ENCODE data around the gene SCGB1D1. TPM values are rescaled to one million over a fixed set of nuclear protein-coding genes. Genes with fewer than 3 reads are reported as not detected.

SCGB1D1 gene
- total RNA-seq, 1 experiment from 2014 or later, result not detected

DNA sequence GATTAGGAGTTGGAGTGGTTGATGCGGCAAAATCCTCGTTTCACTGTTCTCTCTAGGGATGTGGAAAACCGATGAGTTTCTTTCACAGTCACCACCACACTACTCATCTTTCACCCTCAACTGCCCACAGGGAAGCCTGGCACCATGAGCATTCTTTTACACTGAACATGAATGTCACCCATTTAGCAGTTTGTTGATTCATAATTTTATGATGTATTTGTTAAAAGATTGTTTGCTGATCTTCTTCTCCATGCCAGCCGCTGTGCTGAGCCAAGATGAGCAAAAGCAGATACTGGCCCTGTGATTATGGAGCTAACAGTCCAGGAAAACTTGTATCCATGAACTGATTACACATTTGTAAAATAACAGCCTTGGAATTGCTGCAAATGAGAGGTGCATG lies 48.1 kb downstream of the SCGB1D1 start:
- ATAC-seq (no peak), DNase-seq (ENCODE audit: low read depth, low spot score) (no peak)
- ChIA-PET CTCF (no interaction called here), POLR2A (no interaction called here), RAD21 (ENCODE audit: low non-redundant PET in 1 of 2, low total read pairs in 2 of 2, uncharacterized antibody in 2 of 2, unreplicated experiment in 2 of 2) (no interaction called here)
- Histone ChIP-seq H4K20me1 (ENCODE audit: insufficient read depth) (no peaks in the 10 kb centered on the region), H3K27ac (ENCODE audit: low read depth, low read length) (no peak overlapping the region), H3K9ac (ENCODE audit: low read length) (no peak overlapping the region), H3K27me3 (ENCODE audit: insufficient read depth, low read length) (peaks cover 42% of the 10 kb centered on the region), H3K36me3 (ENCODE audit: control insufficient read depth in 1 of 2, insufficient read depth in 2 of 2, low read length in 2 of 2) (no peaks in the 10 kb centered on the region), H3K79me2 (ENCODE audit: insufficient read depth, low read length) (no peaks in the 10 kb centered on the region), H3K4me3 (replicated peaks in 1 of 2; ENCODE audit: low read depth in 1 of 2, low read length in 2 of 2) (no peak overlapping the region), H3K9me2 (ENCODE audit: insufficient read depth) (no peaks in the 10 kb centered on the region), H2AFZ (ENCODE audit: low read depth, low read length, poor library complexity, severe bottlenecking) (no peak overlapping the region), H3K4me1 (ENCODE audit: control insufficient read depth in 1 of 2, insufficient read depth in 2 of 2, low read length in 2 of 2) (peaks cover 3 to 8% of the 10 kb centered on the region in 2 experiments; a peak in 2 of 4 replicates), H3K4me2 (ENCODE audit: low read length) (no peak overlapping the region), H3K9me3 (ENCODE audit: control insufficient read depth in 1 of 2, insufficient read depth in 1 of 2, low read depth in 1 of 2, low read length in 2 of 2) (no peaks in the 10 kb centered on the region)
- intact Hi-C loops (cut with micrococcal nuclease), result no loop called here
- BruUV-seq (replicated peaks), result no TSS peak
- TF ChIP-seq FOSL1 (IDR thresholded peaks at IDR 0.05; ENCODE audit: low read depth) (no peak), SRF (IDR thresholded peaks at IDR 0.05; ENCODE audit: low read depth) (no peak), TCF7L2 (IDR thresholded peaks at IDR 0.05; ENCODE audit: borderline replicate concordance, extremely low read depth, insufficient read depth, insufficient read length) (no peak), CTCF (IDR thresholded peaks at IDR 0.05 in 2 of 3, conservative IDR thresholded peaks at IDR 0.05 in 1 of 3; ENCODE audit: borderline replicate concordance in 1 of 3, insufficient read depth in 1 of 3, low read depth in 2 of 3, low read length in 2 of 3) (no peak), ATF3 (IDR thresholded peaks at IDR 0.05) (no peak), CEBPB (IDR thresholded peaks at IDR 0.05; ENCODE audit: low read depth) (no peak), EZH2phosphoT487 (IDR thresholded peaks at IDR 0.05; ENCODE audit: borderline replicate concordance) (no peak), POLR2AphosphoS5 (IDR thresholded peaks at IDR 0.05; ENCODE audit: low read depth, low read length) (no peak), JUND (IDR thresholded peaks at IDR 0.05) (no peak), POLR2A (IDR thresholded peaks at IDR 0.05; ENCODE audit: borderline replicate concordance, extremely low read depth, insufficient read depth, insufficient read length) (no peak)
- TF ChIP-seq, protein P1, sequence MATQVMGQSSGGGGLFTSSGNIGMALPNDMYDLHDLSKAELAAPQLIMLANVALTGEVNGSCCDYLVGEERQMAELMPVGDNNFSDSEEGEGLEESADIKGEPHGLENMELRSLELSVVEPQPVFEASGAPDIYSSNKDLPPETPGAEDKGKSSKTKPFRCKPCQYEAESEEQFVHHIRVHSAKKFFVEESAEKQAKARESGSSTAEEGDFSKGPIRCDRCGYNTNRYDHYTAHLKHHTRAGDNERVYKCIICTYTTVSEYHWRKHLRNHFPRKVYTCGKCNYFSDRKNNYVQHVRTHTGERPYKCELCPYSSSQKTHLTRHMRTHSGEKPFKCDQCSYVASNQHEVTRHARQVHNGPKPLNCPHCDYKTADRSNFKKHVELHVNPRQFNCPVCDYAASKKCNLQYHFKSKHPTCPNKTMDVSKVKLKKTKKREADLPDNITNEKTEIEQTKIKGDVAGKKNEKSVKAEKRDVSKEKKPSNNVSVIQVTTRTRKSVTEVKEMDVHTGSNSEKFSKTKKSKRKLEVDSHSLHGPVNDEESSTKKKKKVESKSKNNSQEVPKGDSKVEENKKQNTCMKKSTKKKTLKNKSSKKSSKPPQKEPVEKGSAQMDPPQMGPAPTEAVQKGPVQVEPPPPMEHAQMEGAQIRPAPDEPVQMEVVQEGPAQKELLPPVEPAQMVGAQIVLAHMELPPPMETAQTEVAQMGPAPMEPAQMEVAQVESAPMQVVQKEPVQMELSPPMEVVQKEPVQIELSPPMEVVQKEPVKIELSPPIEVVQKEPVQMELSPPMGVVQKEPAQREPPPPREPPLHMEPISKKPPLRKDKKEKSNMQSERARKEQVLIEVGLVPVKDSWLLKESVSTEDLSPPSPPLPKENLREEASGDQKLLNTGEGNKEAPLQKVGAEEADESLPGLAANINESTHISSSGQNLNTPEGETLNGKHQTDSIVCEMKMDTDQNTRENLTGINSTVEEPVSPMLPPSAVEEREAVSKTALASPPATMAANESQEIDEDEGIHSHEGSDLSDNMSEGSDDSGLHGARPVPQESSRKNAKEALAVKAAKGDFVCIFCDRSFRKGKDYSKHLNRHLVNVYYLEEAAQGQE (IDR thresholded peaks at IDR 0.05; ENCODE audit: low read depth), result no peak
